HG03571 (cell line): ENCODE measurements around the gene TTC8.
"Not testable (repeated sequence)": the region's sequence is repeated elsewhere in the genome, so short reads cannot be mapped to it uniquely, and the experiment has no call there.

ENCODE experiments used
- ATAC-seq: cut with Tn5 transposase; IDR thresholded peaks from one replicate; pipeline ENCODE4 v1.9.1; 2021; ENCODE audit not compliant: unreplicated experiment

The TTC8 gene

GRCh38 chr14:88823968-88824313 lies 510 bp upstream of the TTC8 start:
- ATAC-seq: no peak

GRCh38 chr14:88825078-88825458 lies 617 bp downstream of the TTC8 start:
- no peak for ATAC-seq

- no peak for ATAC-seq
These were observed 1.1 kb downstream of the TTC8 start for GRCh38 chr14:88825503-88825902.

DNA sequence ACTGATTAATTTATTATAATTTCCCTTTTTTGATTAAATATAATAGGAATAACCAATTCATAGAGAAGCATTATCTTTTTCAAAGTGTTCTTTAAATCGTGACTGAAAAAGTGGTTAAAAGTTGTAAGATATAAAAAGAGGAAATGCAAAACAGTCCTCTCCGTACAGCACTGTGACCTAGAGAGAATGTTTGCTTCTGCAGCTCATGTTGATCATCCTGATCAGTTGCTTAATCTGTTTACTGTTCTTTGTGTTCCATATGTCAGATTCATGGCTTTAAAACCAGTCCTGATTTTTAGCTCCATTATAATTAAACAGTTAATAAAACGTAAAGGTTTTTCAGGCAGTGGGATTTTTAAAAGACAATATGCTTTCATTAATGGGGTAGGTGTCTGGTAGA lies 4.7 kb downstream of the TTC8 start:
- no peak for ATAC-seq

DNA sequence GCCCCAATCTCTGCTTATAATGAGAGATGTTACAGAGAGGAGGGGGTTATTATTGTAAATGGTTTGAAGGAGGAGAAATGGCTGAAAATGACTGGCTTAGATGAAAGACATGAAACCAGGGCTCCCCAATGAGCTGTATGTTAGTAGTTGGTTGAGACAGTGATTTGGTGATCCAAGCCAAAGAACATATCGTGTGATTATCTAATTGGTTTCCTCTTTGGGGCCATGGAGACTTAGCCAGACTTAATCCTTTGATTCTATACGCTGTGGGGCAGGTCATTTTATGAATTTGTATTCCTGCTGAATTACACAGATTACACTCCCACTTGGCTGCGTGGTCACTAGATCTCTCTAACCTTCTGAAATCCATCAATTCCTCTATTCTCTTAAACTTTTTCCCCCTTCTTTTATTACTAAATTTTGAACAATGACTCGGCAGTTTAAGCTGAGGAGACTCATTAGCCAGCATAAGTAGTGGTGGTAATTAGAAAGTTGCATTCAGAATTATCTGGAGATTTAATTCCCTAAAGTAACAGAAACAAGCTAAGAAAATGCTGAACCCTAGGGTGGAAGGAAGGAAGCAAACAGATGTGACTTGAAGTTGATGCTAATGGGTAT lies 5.3 kb downstream of the TTC8 start:
- ATAC-seq: no peak

- ATAC-seq: no peak
These were observed 6.8 kb downstream of the TTC8 start for GRCh38 chr14:88831284-88831683.

GRCh38 chr14:88834883-88835431 lies 10.5 kb downstream of the TTC8 start:
- ATAC-seq: no peak

DNA sequence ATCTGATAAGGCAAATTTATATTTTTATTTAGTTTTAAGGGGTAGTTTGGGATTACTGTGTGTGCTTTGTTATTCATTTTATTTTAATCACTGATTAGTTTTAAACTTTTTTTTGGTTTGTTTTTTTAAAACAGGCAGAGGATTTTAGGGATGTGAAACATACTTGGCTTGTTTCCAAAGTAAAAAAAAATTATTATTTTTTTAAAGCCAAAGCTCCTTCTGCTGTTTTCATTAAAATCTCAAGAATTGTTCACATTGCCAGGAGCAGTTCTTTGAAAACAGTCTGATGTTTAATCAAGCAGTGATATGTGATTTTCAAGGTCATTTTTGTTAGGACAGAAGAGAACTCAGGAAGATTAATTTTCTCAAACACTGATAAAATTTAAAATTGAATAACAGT lies 11.2 kb downstream of the TTC8 start:
- ATAC-seq: no peak

- no peak for ATAC-seq
These were observed 13.0 kb downstream of the TTC8 start for GRCh38 chr14:88837495-88837894.

DNA sequence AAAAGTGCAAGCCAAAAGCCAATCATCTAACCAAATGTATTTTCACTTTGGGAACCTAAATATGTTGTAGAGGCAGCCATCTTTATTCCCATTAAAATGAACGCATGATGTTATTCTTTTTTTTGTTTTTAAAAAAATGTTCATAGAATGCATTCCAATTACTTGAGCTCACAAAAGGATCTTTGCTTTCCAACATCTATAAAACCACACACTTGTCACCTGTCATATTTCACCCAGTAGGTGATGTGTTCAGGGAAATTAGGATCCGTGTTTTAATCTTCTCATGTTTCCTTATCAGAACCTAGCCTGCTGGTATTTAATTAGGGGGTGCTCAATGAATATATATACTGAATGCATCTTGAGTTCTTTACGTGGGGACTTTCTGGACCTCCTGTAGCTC lies 13.6 kb downstream of the TTC8 start:
- no peak for ATAC-seq

GRCh38 chr14:88840926-88841325 lies 16.5 kb downstream of the TTC8 start:
- ATAC-seq: no peak

GRCh38 chr14:88841741-88842140 lies 17.3 kb downstream of the TTC8 start:
- no peak for ATAC-seq

DNA sequence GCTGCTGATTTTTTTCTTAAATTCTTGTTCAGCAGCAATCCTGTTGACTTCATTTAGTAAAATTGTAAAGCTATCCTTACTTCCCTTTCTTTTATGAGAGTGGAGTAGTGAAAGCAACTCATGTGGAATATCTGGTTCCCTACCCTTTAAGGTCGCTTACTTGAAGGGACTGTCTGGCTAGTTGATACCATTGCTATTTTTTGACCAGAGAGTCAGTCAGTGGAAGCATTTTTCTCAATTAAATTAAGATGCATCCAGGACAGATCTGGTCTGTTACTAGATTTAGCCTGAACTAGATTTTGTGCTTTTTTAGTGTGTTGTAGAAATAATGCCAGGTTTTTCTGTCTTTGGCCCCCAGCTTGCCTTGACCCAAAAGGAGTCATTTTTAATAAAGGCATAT lies 18.0 kb downstream of the TTC8 start:
- ATAC-seq: no peak

DNA sequence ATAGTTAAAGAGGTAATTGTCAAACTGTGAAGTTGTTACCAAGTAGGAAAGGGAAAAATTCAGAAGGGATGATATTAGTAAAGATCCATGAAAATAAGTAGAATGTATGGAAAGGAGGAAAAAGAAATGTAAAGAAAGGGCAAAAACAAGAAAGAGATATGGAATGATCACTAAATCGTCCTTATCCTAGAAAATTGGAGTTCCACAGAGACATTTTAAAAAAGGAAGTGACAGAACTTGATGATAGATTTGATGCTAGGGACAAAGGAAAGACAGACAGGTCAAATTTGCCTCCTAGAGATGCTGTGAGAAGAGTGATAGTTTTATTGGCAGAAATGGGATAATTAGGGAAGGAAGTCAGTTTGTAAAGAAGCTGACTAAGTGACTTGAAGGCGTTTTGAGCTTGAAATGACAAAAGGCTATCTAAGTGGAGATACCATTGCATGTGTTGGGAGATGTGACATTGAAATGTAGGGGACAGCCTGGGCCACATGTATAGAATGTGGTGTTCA lies 20.6 kb downstream of the TTC8 start:
- ATAC-seq: no peak

DNA sequence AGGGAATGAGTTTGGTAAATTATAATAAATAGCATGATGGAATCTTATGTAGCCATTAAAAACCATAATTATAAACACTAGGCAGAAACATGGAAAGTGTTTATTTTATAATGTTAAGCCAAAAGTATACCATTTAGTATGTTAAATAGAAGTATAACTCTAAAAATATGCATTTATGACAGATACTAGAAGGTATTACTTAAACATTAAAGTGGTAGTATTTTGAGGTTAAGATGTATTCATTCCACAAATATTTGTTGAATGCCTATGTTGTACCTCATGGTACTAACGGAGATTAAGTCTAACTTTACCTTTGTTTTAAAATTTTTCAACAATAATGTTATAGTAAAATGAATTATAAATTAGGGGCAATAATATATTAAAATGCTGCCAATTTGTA lies 24.1 kb downstream of the TTC8 start:
- ATAC-seq: no peak

- ATAC-seq: no peak
These were observed 25.3 kb downstream of the TTC8 start for GRCh38 chr14:88849716-88850115.

- no peak for ATAC-seq
These were observed 27.1 kb downstream of the TTC8 start for GRCh38 chr14:88851587-88851986.

DNA sequence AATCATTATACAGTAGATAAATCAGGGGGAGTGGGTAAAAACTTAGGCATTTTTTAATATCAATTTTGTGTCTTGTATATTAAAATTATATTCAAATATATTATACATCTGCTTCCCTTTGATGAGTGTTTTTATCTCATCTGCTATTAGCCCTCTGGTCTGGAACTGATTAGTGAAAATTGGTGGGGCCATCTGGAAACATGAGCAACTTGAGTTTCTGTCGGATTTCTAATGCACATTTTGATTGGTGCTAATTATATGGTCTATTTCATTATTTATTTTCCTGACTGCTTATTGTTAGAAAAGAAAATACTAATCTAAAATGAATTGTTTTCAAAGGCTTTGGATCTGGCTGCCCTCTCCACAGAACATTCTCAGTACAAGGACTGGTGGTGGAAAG lies 28.2 kb downstream of the TTC8 start:
- no peak for ATAC-seq

DNA sequence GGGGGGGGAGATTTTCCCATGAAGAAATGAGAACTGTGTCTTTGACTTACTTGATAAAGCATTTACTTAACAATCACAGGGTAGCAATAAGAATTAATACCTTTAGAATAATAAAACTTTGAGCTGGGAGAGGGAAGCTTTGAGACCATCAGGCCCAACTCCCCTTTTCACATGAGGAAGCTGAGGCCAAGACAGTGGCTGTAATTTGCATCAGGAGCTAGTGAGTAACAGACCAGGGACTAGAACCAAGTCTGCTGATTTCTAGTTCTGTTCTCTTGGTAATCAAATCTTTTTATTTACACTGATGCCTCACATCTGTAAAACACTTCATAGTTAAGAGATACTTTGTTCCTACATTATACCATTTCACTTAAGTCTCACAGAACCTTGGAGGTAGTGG lies 28.7 kb downstream of the TTC8 start:
- no peak for ATAC-seq

GRCh38 chr14:88856786-88857366 lies 32.4 kb downstream of the TTC8 start:
- ATAC-seq: no peak

- not testable (repeated sequence) for ATAC-seq
These were observed 33.4 kb downstream of the TTC8 start for GRCh38 chr14:88857861-88858260.

DNA sequence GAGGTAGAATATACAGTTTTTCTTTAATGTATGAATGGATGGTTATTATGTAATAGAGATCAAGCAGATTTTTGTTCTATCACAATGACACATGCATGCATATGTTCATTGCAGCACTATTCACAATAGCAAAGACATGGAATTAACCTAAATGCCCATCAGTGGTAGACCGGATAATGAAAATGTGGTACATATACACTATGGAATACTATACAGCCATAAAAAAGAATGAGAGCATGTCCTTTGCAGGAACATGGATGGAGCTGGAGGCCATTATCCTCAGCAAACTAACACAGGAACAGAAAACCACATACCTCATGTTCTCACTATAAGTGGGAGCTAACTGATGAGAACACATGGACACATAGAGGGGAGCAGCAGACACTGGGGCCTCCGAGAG lies 34.7 kb downstream of the TTC8 start:
- not testable (repeated sequence) for ATAC-seq

DNA sequence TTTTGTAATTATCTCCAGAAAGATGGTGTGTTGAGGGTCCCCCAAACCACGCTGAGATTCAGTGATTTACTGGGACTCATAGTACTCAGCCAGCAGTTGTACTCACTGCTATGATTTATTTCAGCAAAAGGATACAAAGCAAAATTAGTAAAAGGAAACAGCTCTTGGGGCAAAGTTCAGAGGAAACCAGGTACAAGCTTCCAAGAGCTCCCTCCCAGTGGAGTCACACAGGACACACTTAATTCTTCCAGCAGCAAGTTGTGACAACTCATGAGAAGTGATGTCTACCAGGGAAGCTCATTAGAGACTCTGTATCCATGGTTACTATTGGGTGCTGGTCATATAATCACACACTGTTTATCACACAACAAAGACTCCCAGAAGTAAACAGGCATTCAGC lies 38.7 kb downstream of the TTC8 start:
- ATAC-seq: no peak
